Measurements from ENCODE around the gene GLIS1.

GLIS1 gene

DNA sequence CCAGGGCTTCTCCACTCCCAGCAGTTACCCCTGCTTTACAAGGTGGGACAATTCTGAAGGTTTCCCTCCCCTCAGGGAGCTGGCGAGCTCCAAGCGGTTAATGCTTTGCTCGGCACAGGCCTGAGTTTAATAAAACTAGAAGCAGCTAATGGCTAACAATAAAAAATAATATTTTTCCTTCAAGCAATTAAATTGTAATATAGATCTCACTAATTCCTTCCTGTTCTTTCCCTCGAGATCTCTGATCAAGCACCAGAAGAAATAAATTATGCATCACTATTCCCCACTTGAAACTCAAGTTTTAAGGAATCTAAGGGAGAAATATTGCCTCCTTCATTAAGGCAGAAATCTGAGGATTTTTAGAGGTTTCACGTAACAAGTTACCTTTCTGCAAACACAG, 42.9 kb downstream of the GLIS1 start:
- Mint-ChIP-seq H3K4me1 (no peaks in the 10 kb centered on the region), H3K27me3 (peaks cover 17% of the 10 kb centered on the region), H3K27ac (no peak overlapping the region), H3K4me3 (no peak overlapping the region), H3K9me3 (no peaks in the 10 kb centered on the region)
- DNase-seq, result no peak
- ATAC-seq, result no peak

DNA sequence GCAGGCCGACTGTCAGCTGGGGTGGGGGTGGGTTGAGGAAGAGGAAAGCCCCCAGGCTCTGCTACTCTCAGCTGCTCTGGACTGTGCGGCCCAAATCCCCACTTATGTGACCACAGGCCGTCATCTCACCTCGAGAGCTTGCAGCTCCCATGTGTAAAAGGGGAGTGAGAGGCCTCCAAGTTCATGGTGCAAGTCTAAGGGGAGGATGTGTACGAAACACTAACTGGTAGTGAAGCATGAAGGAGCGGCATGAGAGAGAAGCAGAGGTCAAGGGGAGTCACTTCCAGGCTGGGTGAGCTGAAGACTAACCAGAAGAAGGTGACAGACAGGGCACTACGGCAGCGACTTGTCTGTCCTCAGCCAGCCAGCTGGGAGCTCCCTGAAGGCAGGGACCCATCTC, 43.8 kb downstream of the GLIS1 start:
- Mint-ChIP-seq H3K27me3 (peaks cover 17% of the 10 kb centered on the region), H3K4me1 (no peaks in the 10 kb centered on the region), H3K27ac (no peak overlapping the region), H3K4me3 (no peak overlapping the region), H3K9me3 (no peaks in the 10 kb centered on the region)
- ATAC-seq (no peak), DNase-seq (no peak)

DNA sequence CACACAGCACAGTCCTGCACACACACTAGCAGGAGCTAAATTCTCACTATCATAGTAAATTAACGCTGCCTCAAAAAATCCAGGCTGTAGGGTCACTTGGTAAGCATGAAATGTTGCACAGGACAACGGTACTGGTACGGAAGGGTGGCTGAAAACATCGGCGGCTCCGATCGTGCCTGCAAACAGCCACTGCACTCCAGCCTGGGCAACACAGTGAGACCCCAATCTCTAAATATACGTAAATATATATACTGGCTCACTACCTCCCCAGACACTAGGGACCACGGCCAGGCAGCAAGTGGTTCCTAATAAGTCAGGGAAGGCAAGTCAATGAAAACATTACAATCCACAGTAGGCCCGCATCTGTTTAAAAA, 44.3 kb downstream of the GLIS1 start:
- DNase-seq, result no peak
- Mint-ChIP-seq H3K27ac (no peak overlapping the region), H3K27me3 (peaks cover 17% of the 10 kb centered on the region), H3K9me3 (no peaks in the 10 kb centered on the region), H3K4me1 (no peaks in the 10 kb centered on the region), H3K4me3 (no peak overlapping the region)
- ATAC-seq, result no peak

DNA sequence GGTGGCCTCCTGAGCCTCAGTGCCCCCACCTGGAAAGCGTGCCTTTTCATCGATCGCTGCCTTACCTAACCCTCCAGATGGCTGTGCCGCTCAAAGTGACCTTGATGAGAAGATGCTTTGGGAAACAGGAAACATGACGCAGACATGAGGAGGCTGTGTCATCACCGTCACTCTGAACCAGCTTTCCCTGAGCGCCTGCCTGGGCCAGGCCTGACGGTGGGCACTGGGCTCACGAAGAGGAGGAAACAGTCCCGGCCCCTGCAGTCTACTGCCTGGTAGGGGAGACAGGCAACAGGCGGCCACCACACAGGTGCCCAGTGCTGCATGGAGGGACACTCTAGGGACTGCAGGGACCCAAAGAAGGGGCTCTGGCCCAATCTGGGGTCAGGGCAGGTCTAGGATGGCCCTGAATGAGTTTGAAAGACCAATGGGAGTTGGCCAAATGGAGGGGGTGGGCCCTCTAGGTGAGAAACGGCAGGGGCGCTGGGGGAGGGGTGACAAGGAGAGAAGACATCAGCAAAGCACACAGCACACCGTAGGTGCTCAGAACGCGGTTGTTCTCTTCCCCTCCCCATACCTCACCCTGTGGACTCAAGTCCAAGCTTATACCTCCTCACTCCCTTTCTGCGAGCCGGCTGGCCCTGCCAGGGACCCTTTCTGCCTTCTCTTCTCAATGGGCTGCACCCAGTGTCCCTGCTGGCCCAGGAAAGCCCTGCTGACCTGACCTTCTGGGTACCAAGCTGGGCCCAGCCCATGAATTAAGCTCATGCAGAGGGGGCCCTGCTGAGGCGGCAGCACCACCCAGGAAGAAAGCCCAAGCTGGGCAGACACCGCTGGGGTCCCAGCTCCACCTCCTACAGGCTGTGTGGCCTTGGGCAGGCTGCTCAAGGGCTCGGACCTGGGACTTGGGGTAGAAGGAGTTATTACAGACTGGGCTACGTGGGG, 44.9 kb downstream of the GLIS1 start:
- no peak for DNase-seq
- H3K27me3 Mint-ChIP-seq, result peaks cover 17% of the 10 kb centered on the region
- H3K27ac Mint-ChIP-seq, result no peak overlapping the region
- H3K4me1 Mint-ChIP-seq, result no peaks in the 10 kb centered on the region
- no peaks in the 10 kb centered on the region for H3K9me3 Mint-ChIP-seq
- no peak overlapping the region for H3K4me3 Mint-ChIP-seq
- no peak for ATAC-seq

DNA sequence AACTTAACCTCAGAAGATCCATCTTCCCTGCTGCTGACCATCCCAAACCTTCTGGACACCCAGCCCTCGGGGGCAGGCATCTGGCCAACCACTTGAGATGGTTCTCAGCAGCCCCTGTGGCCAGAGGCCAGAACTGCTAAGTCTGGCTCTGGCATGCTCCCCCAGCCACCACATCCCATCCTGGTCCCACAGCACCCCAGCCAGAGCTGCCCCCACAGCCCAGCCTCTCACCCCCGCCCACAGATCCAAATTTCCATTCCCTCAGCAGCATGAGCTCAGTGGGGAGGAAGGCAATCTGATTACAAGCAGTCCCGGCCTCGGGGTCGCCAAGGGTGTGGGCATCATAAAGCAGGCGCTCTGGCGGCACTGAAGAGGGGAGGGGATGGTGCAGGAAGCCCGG, 45.6 kb downstream of the GLIS1 start:
- no peak for ATAC-seq

DNA sequence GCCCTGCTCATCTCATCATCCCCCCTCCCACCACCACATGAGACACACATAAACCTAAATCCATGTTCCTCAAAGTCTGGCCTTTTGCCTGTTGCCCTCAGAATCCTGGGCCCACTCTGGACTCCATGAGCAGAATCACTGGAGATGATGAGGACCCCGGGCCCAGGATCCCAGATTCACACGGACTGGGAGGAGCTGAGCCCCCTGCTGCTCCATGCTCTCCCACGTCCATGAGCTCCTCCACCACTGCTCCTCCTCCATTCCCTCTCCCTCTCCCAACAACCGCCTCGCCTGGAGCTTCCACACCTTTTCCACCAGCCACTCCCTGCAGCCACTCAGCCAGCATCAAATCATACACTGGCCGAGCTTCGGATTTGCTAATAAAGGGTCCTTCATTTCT, 47.6 kb downstream of the GLIS1 start:
- Mint-ChIP-seq H3K4me3 (no peak overlapping the region), H3K27ac (no peak overlapping the region), H3K27me3 (peaks cover 14% of the 10 kb centered on the region), H3K4me1 (no peaks in the 10 kb centered on the region), H3K9me3 (no peaks in the 10 kb centered on the region)
- ATAC-seq (no peak), DNase-seq (no peak)

More for the DNA sequence above, 45.6 kb downstream of the GLIS1 start:
- Mint-ChIP-seq H3K9me3 (no peaks in the 10 kb centered on the region), H3K27me3 (peaks cover 17% of the 10 kb centered on the region), H3K4me1 (no peaks in the 10 kb centered on the region), H3K4me3 (no peak overlapping the region), H3K27ac (peak overlapping the region in 1 of 2 donors; percentile 97)
- no peak for DNase-seq

DNA sequence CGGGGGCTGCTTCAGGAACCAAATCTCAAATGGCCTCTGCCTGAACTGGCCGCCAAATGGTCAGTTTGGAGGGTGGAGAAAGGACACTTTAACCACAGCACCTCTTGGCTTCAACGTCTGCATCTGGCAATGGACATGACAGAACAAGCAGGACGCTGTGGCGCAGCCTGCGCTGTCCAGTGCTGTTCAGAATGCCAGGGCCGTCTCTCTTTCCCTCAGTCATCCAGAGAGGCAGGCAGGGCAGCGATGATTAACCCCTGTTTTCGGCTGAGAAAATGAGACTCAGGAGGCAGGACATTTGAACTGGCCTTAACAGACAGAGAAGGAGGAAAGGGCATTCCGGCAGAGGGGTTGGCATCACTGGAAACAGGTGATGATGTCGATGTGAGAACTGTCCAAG, 48.6 kb downstream of the GLIS1 start:
- no peaks in the 10 kb centered on the region for H3K4me1 Mint-ChIP-seq
- ATAC-seq (no peak), DNase-seq (no peak)
- no peak overlapping the region for H3K4me3 Mint-ChIP-seq
- H3K27ac Mint-ChIP-seq, result no peak overlapping the region
- no peaks in the 10 kb centered on the region for H3K9me3 Mint-ChIP-seq
- peaks cover 22% of the 10 kb centered on the region for H3K27me3 Mint-ChIP-seq

DNA sequence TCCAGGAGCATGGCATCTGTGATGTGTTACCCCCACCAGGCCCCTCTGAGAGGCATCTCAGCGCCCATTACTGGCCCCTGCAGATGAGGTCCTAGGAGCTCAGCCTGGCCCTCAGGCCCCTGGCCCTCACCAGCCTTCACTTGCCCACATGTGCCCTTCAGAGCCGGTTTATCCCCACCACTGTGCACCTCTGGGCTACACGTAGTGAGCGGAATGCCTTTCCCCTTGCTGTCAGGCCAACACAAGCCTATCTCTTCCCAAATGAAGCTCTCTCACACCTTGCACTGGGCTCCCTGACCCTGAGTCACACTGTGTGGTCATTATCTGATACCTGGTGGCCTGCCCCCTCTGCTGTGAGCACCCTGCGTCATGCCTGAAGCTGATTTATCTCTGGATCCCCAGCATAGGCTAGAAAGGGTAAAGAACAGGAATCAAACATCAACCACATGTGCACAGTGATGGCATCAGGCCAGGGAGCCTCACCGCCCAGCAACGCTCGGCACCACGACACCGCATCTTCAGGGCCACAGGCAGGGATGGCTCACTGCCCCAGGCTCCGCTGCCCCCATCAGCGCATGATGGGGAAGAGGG, 49.1 kb downstream of the GLIS1 start:
- no peaks in the 10 kb centered on the region for H3K9me3 Mint-ChIP-seq
- H3K4me3 Mint-ChIP-seq, result no peak overlapping the region
- no peak for ATAC-seq
- H3K27ac Mint-ChIP-seq, result no peak overlapping the region
- no peak for DNase-seq
- no peaks in the 10 kb centered on the region for H3K4me1 Mint-ChIP-seq
- H3K27me3 Mint-ChIP-seq, result peaks cover 24% of the 10 kb centered on the region

DNA sequence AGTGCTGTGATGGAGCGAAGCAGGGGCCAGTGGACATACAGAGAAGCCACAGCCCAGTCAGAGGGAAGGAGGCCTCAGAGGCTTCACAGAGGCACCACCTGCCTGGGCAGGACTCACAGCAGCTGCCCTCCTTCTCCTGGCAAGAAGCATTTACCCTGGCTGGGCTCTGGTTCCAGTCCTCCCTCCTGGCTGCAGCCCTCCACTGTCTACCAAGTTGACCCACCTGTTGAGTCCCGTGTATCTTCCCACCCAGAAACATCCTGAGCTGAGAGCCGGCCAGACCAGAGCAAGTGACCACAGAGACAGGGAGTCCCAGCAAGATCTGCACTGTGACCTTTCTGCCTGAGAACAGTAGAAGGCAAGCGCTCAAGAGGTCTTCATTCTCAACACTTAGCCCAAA, 49.7 kb downstream of the GLIS1 start:
- Mint-ChIP-seq H3K27me3 (peaks cover 24% of the 10 kb centered on the region), H3K27ac (peak overlapping the region in 1 of 2 donors; percentile 56), H3K4me3 (no peak overlapping the region), H3K9me3 (no peaks in the 10 kb centered on the region), H3K4me1 (no peaks in the 10 kb centered on the region)
- no peak for ATAC-seq
- DNase-seq, result no peak

DNA sequence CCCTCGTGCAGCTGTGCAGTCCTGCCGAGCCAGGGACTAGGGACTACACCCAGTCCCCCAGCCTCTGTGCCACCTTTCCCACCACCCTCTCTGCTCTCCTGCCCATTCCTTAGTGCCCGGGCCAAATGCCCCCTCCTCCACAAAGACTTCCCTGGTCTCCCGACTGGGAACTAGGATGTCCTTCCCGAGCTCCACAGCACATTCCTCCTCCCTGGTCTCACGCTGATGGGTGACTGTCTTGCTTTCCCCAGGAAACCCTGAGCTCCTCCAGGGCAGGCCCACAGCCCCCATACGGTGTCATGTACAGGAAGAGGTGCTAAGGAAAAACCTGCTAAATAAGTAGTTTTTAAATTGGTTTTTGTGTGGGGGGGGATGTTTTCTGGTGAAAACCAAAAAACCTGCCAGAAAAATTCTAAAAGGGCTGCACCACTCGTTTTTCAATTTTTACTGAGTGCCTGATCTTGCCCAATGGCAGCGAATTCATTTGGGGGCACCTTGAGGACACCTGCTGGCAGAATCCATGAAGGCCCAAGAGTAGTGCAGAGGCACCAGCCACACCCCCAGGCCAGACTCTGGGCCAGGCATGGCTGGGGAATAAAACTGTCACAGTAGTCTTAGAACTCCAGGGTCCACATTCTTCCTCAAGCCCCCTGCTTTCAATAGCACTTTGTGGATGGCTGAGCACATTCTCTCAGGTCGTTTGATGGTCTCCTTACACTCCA, 50.4 kb downstream of the GLIS1 start:
- H3K27me3 Mint-ChIP-seq, result peaks cover 24% of the 10 kb centered on the region
- no peak overlapping the region for H3K4me3 Mint-ChIP-seq
- H3K27ac Mint-ChIP-seq, result no peak overlapping the region
- no peaks in the 10 kb centered on the region for H3K9me3 Mint-ChIP-seq
- no peaks in the 10 kb centered on the region for H3K4me1 Mint-ChIP-seq
- ATAC-seq, result no peak
- no peak for DNase-seq

DNA sequence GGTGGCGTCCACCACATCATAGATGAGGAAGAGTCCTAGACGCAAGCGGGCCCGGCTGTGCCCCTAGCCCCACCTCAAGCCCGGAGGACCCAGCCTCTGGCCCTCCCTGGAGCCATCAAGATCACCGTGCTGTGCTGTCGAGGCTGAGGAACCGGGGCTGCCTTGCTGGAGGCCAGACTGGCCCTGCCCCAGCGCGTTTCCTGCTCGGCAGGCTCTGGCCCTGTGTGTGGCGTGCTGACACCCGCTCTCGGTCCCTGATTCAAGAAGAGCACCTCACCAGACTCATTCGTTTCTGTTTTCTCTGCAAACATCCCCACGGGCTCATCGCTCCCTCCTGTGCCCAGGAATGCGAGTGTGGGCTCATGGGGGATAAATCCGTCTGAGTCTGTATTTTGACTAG, 51.1 kb downstream of the GLIS1 start:
- Mint-ChIP-seq H3K9me3 (no peaks in the 10 kb centered on the region), H3K4me3 (no peak overlapping the region), H3K27ac (no peak overlapping the region), H3K4me1 (no peaks in the 10 kb centered on the region), H3K27me3 (peaks cover 24% of the 10 kb centered on the region)
- ATAC-seq, result no peak
- no peak for DNase-seq

DNA sequence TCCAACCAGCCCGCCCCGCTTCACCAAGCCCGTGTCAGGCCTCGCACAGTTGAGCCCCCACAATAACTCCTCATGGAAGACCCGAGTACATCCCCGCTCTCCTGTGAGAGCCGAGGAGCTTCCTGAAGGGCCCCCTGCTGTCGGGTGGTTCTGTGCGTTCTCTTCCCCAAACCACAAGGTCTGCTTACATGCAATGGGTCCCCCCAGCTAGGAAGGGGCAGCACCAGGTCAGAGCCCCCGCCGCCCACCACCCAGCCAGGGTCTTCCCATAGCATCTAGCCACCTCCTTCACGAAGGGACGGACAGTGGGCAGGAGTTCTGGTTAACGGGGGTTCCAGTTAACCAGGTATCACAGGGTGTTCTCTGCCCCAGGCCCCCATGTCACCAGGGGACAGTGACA, 51.5 kb downstream of the GLIS1 start:
- DNase-seq (no peak), ATAC-seq (no peak)
- peaks cover 24% of the 10 kb centered on the region for H3K27me3 Mint-ChIP-seq
- H3K4me1 Mint-ChIP-seq, result peaks cover 2% of the 10 kb centered on the region
- H3K27ac Mint-ChIP-seq, result no peak overlapping the region
- no peak overlapping the region for H3K4me3 Mint-ChIP-seq
- H3K9me3 Mint-ChIP-seq, result no peaks in the 10 kb centered on the region

DNA sequence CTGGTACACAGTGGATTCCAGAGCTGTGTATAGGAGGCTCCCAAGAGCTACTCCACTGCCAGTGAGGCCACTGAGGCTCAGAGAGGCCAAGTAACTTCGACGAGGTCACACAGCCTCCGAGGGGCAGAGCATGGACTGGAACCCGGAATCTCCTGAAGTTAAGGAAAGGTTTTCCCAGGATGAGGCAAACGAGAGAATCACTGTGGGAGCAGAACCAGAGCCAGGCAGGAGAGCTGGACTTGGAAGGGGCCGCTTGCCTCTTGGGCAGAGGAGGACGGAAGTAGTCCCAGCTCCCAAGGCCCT, 52.0 kb downstream of the GLIS1 start:
- ATAC-seq (no peak), DNase-seq (no peak)
- H3K4me1 Mint-ChIP-seq, result peaks cover 7% of the 10 kb centered on the region
- no peak overlapping the region for H3K4me3 Mint-ChIP-seq
- no peak overlapping the region for H3K27ac Mint-ChIP-seq
- H3K27me3 Mint-ChIP-seq, result peaks cover 27% of the 10 kb centered on the region
- H3K9me3 Mint-ChIP-seq, result no peaks in the 10 kb centered on the region

DNA sequence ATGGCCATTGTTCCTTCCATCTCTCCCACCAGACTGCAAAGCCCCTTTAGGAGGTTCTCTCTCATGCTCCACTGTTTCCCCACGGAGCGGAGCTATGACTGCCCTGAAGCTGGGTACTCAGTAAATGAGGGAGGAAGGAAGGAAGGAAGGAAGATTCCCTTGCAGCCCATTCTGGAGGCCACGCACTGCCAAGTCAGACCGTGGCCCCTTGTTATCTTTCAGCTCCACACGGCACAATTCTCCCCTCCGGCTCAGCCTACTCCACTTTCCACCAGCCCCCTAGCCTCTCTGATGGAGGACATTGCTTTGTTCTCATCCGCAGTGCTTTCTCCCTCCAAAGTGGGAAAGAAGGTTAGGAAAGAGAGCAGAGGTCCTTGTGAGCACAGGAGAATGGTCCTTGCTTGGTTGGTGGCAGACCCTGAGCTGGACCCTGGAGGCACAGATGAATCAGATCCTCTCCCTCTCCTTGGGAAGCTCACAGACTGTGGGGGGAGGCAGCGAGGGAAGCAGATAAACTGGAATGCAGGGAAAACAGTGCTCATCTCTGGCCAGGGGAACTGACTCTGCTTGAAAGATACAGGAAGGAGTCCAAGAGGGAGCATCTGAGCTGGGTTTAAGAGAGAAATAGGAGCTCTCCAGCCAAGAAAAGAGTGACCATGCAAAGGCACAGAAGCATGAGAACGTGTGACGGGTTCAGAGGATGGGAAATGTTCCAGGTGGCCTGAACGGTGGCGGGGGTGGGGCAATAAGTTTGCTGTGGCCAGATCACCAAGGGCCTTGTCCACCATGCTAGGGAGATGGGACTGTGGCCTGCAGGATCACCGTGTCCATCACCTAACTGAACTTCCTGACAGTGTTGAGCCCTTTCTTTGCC, 52.6 kb downstream of the GLIS1 start:
- Mint-ChIP-seq H3K4me1 (peaks cover 12% of the 10 kb centered on the region), H3K9me3 (no peaks in the 10 kb centered on the region), H3K4me3 (no peak overlapping the region), H3K27ac (peak overlapping the region in 1 of 2 donors; percentile 81), H3K27me3 (peaks cover 24% of the 10 kb centered on the region)
- ATAC-seq, result no peak
- no peak for DNase-seq

DNA sequence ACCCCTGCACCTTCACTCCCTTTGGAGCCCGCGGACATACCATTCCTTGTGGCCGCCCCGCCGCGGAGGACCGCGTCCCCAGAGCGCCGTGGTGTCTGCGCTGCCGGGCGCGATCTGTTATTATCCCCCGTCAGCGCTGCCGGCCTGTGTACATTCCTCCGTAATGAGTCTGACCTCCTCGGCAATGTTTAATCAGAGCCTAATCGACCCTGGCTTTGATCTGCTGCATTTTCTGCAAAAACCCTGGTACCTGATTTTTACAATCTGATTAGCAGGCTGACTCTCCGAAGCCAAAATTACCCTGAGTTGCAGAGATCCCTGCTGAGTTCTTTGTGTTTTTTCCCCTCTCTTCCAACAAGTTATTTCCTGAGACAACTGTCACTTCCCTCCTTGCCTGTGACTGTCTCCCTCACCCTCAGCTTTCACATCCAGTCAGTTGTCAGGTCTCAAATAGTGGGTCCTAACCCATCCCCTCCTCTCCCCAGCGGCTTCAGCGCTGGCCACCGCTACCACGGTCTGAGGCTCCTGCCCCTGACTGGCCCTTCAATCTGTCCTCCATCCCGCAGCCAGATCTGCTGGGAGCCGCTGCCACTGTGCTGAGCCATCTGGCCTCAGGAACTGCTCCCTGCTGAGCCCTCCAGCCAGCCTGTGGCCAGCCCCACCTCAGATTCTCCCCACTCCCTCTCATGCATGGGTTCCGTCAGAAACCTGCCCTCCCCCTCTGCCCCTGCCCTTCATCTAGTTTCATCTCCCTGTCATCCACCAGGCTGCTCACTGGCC, 53.5 kb downstream of the GLIS1 start:
- Mint-ChIP-seq H3K27ac (peak overlapping the region; percentile 3 to 81), H3K4me3 (no peak overlapping the region), H3K9me3 (no peaks in the 10 kb centered on the region), H3K27me3 (peaks cover 21% of the 10 kb centered on the region), H3K4me1 (peaks cover 15% of the 10 kb centered on the region)
- DNase-seq (no peak), ATAC-seq (no peak)

Data from stimulated activated naive CD8-positive, alpha-beta T cell treated with anti-CD3 and anti-CD28 coated beads, Interleukin-15, amount 100 ng/mL, for 72 hours (primary cell).